HG03196 (cell line): ENCODE results near the gene GYPE.
"Not testable (repeated sequence)": the region's sequence is repeated elsewhere in the genome, so short reads cannot be mapped to it uniquely, and the experiment has no call there.

Experiments used
- ATAC-seq: cut with Tn5 transposase; IDR thresholded peaks from one replicate; pipeline ENCODE4 v1.9.1; 2021; ENCODE audit not compliant: unreplicated experiment

The GYPE gene

GRCh38 chr4:143905440-143905839 is at the start of gene GYPE:
Gene GYPE, minus strand, starts transcription at chr4:143905559. Its CDS starts 52 bp downstream, at chr4:143905507.
- ATAC-seq = not testable (repeated sequence)

- ATAC-seq = not testable (repeated sequence)
Measured at GRCh38 chr4:143951458-143951972, 46.2 kb upstream of the GYPE start.

DNA sequence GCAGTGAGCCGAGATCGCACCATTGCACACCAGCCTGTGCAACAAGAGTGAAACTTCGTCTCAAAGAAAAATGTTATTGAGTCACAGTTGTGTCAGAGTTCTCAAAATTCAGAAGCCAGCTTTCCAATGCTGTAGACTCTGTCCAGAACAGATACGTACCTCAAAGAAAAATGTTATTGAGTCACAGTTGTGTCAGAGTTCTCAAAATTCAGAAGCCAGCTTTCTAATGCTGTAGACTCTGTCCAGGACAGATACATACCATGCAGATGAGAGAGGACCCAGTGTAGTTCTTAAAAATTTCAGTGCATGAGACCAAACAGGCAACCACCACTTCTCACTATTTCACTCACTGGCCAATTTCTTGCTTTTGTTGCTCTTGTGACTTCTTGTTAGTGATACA is 45.6 kb upstream of the GYPE start:
- ATAC-seq = not testable (repeated sequence)

DNA sequence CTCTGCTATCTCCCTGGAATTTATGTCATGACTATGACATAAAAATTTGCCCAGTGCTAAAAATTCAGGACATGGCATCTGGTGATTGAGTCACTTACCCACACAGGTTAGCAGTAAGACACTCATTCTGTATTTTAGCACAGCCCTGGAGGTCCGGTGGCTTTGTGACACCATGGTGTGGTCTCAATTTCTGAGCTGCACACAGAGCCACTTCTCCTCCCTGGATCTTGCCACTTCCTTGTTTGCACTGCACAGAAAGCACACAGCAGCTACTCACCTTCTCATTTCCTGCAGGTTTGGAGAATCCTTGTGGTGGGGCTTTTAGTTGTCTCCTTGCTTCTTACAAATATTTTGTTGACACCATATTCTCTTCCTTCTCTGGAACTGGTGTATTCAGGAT is 44.8 kb upstream of the GYPE start:
- not testable (repeated sequence) for ATAC-seq

GRCh38 chr4:143947493-143947892 is 42.1 kb upstream of the GYPE start:
- not testable (repeated sequence) for ATAC-seq

- ATAC-seq = not testable (repeated sequence)
Measured at GRCh38 chr4:143940708-143941107, 35.3 kb upstream of the GYPE start.

DNA sequence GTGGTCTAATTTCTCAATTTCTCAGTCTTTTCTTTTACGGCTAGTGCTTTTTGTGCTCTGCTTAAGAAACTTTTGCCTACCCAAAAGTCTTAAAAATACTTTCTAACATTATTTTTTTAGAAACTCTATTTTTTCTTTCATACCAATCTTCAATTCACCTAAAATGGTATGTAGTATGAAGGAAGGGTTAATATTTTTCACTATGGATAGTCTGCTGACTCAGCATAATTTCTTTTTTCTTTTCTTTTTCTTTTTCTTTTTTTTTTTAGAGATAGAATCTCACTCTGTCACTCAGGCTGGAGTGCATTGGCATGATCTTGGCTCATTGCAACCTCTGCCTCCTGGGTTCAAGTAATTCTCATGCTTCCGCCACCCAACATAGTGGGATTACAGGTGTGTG is 34.2 kb upstream of the GYPE start:
- no peak for ATAC-seq

DNA sequence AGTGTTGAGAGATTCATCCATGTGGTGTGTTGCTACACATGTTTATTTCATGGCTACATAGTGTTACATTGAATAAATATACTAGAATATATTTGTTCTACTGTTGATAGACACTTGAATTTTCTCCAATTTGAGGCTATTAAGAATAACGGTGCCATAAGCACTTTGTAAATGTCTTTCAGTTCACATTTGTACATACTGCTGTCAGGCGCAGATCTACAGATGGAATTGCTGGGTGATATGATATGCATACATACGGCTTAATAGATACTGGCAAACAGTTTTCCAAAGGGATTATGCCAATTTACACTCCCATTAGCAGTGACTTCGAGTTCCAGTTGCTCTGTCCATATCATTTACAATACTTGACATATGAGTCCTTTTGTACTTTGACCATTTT is 33.5 kb upstream of the GYPE start:
- not testable (repeated sequence) for ATAC-seq

DNA sequence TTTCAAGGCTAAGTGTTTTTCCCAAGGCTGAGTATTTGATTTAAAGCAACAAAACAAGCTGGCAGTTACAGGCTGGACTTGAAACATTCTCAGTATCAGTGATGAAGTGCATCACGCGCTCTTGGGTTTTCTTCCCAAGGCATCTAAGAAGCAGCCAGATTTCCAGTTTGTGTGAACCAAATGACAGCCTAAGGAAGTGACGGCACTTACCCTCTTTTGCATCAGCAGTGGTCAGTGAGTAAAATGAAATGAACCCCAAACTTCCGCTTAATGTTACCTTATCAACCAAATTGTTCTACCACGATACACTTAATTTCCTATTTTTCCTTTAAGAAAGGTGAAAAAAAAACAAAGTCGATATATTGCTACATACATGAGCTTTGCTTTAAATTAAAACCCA is 15.8 kb upstream of the GYPE start:
- ATAC-seq = no peak

GRCh38 chr4:143916485-143916884 is 11.1 kb upstream of the GYPE start:
- not testable (repeated sequence) for ATAC-seq

GRCh38 chr4:143912478-143912877 is 7.1 kb upstream of the GYPE start:
- ATAC-seq = not testable (repeated sequence)

DNA sequence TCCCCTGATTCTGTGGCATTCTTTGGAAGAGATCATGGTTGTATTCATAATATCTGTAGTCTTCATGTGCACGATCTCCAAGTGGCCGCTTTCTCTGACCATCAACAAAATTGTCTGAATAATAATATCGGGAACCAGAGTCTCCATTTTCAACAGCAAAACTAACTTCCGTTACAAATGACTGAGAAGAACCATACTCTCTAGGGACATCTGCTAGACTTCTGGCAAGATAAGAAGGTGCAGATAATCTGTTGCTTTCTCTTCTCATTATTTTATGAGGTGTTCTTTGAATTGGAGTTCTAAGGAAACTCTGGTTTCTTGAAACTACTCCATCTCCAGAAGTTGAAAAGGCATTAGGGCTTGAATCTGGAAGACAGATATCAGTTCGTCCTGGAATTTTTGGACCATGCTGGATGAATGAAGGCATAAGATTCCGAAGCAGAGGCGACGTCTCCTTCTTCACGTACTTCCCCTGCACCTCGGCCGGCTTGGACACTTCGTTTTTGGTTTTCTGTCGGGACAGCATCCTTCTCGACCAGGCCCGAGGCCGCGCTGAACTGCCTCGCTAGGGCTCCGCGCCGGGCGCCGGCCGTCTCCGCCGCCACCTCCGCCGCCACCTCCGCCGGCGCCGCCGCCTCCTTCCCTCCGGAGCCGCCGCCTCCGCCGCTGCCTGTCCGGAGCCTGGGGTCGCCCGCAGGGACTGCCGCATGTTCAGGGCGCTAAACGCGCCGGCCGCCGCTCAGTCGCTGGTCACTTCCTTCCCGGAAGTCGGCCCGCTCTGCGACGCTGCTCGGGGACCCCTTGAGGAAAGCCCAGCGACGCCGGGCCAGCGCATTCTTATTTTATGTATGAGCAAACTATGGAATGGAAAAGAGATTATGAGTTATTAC is 6.4 kb upstream of the GYPE start:
- ATAC-seq = peak; percentile 56

DNA sequence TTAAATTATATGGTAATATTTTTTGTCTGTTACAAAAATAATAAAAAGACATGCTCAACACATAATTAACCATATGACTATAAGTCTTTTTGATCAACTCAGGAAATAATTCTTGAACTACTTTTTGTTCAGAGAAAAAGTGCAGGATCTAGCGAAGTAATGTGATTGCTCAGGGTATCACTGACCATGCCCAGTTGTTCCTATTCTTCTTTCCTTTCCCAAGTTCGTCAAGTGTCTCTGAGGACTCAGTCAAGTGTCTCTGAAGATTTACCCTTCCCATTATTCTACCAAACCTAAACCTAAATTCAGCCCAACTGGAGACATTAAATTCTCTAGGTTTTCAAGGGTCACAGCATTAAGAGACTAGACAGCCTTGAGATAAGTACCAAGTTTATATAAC is 5.5 kb upstream of the GYPE start:
- ATAC-seq = not testable (repeated sequence)

DNA sequence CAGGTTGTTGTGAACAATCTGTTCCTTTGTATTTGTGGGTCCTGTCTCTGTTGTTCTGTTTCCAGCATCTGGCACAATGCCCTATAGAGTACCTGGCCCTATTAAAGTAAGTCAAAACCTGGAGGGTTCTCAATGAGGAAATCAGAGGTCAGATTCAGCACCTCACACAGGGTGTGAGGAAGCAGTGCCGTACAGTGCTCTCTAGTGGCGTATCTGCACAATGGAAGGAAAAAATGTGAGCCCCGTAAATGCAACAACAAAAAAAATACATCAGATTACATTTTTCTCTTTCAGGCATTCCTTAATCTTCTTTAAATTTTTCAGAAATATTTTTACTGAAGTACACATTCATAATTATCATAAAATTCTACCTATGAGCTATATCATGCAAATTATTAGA is 2.5 kb upstream of the GYPE start:
- ATAC-seq = peak; percentile 38

DNA sequence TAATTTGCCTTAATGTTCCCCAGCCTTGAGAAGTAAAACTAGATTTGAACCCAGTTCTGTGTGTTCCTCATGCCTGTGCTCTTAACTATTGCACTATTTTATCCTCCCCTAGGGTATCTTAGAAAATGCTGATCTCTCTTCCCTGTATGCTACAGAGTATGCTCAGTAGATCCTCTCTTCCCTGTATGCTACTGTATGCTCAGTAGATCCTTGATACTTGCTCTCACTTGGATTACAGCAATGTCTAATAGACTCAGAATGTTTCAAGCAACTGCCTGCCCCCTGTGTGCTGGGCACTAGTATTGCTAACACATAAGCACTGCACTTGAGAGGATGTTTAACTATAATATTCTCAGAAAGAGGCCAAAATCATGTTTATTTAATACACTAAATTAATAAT is 928 bp downstream of the GYPE start:
- not testable (repeated sequence) for ATAC-seq

- ATAC-seq = not testable (repeated sequence)
Measured at GRCh38 chr4:143890323-143890722, 15.0 kb downstream of the GYPE start.

DNA sequence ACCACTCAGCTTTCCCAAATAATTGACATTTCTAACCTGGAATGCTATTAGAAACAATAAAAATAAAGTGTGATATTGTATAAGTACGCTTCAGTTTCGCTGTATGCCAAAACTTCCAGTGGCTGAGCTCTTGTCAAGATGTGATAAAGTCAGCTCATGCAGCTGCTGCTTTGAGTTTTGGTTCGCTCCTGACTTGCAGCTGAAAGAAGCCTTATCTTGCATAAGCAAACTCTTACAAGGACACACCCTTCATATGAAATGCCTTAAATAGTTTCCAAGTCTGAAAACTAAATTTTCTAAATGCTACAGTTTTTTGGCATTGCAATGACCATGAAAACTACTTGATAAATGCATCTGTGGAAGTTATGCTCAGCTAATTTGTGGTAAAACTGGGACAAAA is 17.2 kb downstream of the GYPE start:
- not testable (repeated sequence) for ATAC-seq

GRCh38 chr4:143884965-143885364 is 20.4 kb downstream of the GYPE start:
- ATAC-seq = not testable (repeated sequence)

DNA sequence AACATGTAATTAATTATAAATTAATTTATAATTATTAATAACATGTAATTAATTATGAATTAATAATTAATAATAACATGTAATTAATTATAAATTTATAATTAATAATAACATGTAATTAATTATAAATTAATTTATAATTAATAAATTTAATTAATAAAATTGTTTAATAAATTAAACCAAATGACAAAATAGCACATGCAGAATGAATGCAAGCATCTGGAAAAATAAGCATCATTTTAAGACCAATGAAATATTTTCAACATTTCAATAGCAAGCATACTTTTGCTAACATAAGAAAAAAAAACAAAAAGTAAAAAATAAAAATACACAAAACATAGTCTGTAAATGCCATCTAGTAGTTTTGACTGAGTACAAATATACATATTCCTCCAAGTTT is 21.8 kb downstream of the GYPE start:
- ATAC-seq = no peak

DNA sequence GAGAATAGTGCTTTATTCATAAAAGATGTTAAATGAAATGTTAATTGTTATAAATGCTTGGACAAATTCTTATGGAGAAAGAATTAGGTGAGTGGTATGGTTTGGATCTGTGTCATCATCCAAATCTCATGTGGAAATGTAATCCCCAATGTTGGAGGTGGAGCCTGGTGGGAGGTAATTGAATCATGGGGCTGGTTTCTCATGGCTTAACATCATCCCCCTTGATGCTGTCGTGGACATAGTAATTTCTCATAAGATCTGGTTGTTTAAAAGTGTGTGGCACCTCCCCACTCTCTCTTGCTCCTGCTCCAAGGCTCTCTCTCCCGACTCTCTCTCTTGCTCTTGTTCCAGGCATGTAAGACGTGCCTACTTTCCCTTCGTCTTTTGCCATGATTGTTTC is 22.5 kb downstream of the GYPE start:
- ATAC-seq = no peak

- ATAC-seq = not testable (repeated sequence)
Measured at GRCh38 chr4:143879561-143879960, 25.8 kb downstream of the GYPE start.

GRCh38 chr4:143875357-143875756 is 30.0 kb downstream of the GYPE start:
- ATAC-seq = not testable (repeated sequence)
